ENCODE data around the gene NLGN3. TPM values are rescaled to one million over a fixed set of nuclear protein-coding genes. Genes with fewer than 3 reads are reported as not detected.
A peak's percentile ranks its signal among the peaks of the same experiment; 100 is the strongest.
"Not testable (repeated sequence)": the region's sequence is repeated elsewhere in the genome, so short reads cannot be mapped to it uniquely, and the experiment has no call there.

Gene NLGN3
- total and polyA plus RNA-seq, 2 of the 8 experiments (the other 6 are each of a cell fraction or from before 2014, with no cell fraction given) = 12.0 to 14.8 TPM

DNA sequence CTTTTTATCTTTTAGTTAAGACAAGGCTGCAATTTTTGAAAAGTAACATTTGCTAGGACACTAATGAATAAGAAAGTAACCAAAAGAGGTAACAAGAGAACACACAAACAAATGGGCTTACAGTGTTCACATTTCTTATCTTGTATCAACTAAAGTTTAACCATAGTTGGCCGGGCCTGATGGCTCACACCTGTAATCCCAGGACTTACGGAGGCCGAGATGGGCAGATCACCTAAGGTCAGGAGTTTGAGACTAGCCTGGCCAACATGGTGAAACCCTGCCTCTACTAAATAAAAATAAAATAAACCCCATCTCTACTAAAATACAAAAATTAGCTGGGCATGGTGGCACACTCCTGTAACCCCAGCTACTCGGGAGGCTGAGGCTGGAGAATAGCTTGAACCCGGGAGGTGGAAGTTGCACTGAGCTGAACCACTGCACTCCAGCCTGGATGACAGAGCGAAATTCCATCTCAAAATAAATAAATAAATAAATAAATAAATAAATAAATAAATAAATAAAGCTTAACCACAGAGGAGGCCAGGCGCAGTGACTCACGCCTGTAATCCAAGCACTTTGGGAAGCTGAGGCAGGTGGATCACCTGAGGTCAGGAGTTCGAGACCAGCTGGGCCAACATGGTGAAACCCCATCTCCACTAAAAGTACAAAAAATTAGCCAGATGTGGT is 36.1 kb downstream of the NLGN3 start:
- H4K91ac ChIP-seq (replicated peaks; ENCODE audit: insufficient read length, low read length); H3K36me3 ChIP-seq (ENCODE audit: control insufficient read depth in 2 of 4, insufficient read depth in 4 of 4, low read length in 3 of 4); DNase-seq (ENCODE audit: low read depth in 1 of 2, low spot score in 2 of 2); H2AFZ ChIP-seq (ENCODE audit: low read length); H3K79me2 ChIP-seq (ENCODE audit: control insufficient read depth in 1 of 2, insufficient read depth in 2 of 2, low read length in 2 of 2); H3K56ac ChIP-seq (replicated peaks; ENCODE audit: insufficient read length, low read depth, low read length); H3K18ac ChIP-seq (ENCODE audit: extremely low read depth, low read length); H3K9me3 ChIP-seq (ENCODE audit: insufficient read depth in 2 of 2, low read depth in 1 of 2, low read length in 1 of 2); H3K4me3 ChIP-seq (ENCODE audit: extremely low read depth in 1 of 4, insufficient read depth in 2 of 4, low read depth in 3 of 4, low read length in 4 of 4); H3K27ac ChIP-seq (ENCODE audit: low read depth, low read length); H2AK5ac ChIP-seq (ENCODE audit: low read depth, low read length); H3K4me1 ChIP-seq (replicated peaks in 1 of 4; ENCODE audit: control insufficient read depth in 3 of 4, insufficient read depth in 4 of 4, low read length in 3 of 4); H3K23me2 ChIP-seq (ENCODE audit: low read depth, low read length); H4K5ac ChIP-seq (ENCODE audit: insufficient read length, low read depth, low read length); FAIRE-seq; H3K9ac ChIP-seq (replicated peaks in 1 of 4; ENCODE audit: extremely low read depth in 1 of 4, low read depth in 3 of 4, low read length in 3 of 4); H2BK12ac ChIP-seq (ENCODE audit: low read depth, low read length); H2BK120ac ChIP-seq (replicated peaks; ENCODE audit: low read depth, low read length); H3K27me3 ChIP-seq (replicated peaks in 1 of 4; ENCODE audit: control insufficient read depth in 3 of 4, extremely low read depth in 1 of 4, insufficient read depth in 3 of 4, low read length in 3 of 4); H3K4ac ChIP-seq (replicated peaks; ENCODE audit: insufficient read length, low read depth, low read length); H2BK5ac ChIP-seq (ENCODE audit: low read depth, low read length); H2BK15ac ChIP-seq (ENCODE audit: low read length); H4K8ac ChIP-seq (ENCODE audit: extremely low read depth, insufficient read depth, low read length); H3K14ac ChIP-seq (ENCODE audit: insufficient read length); H3K79me1 ChIP-seq (ENCODE audit: low read depth, low read length); H4K20me1 ChIP-seq (replicated peaks in 1 of 2; ENCODE audit: control insufficient read depth in 1 of 2, insufficient read depth in 2 of 2, low read length in 2 of 2); H3K23ac ChIP-seq (ENCODE audit: insufficient read length); H2BK20ac ChIP-seq (ENCODE audit: low read length): not testable (repeated sequence)
- ChIA-PET POLR2A (ENCODE audit: partially characterized antibody) (interaction anchor here (1.5 to 3.0 kb wide), 3 partner anchors 7 to 201 kb away, joined by 5 to 12 read pairs (median 10); partner anchors contain the start of gene MED12), CTCF (ENCODE audit: partially characterized antibody) (interaction anchor here (1.1 to 1.8 kb wide), 4 partner anchors 71 to 182 kb away, joined by 3 to 7 read pairs (median 4); no protein-coding TSS in a partner anchor)
- 93% methylated on average over 7 of the region's 9 CpGs; no CpG with 5 or more reads in 1 of the 2 experiments for WGBS, 2 experiments (ENCODE audit: extremely low coverage in 1 of 2, insufficient coverage in 1 of 2, insufficient read length in 1 of 2, insufficient replicate concordance in 2 of 2, low coverage in 1 of 2, low lambda C conversion rate in 2 of 2, missing lambda C conversion rate in 1 of 2)
- H3K4me2 ChIP-seq (ENCODE audit: insufficient read depth in 1 of 2, low read depth in 2 of 2, low read length in 2 of 2) = peak overlapping the region in 1 of 2 experiments; percentile 72; a peak in 1 of 4 replicates
